DLD1 (cell line): Measurements from ENCODE around the gene MRPL17.

Experiments used
- in situ Hi-C: cut with HindIII; loops from 2 replicates; pipeline ENCODE4 v1.10.0; 2017; ENCODE audit warnings: low sequenced_read_pairs

Gene MRPL17

GRCh38 chr11:6634534-6634933 is 48.6 kb downstream of the MRPL17 start:
- in situ Hi-C loops = no loop called here

- in situ Hi-C loops = no loop called here
Measured at GRCh38 chr11:6633422-6634408, 49.4 kb downstream of the MRPL17 start.

GRCh38 chr11:6632116-6633073 is 50.7 kb downstream of the MRPL17 start:
- in situ Hi-C loops = no loop called here

- in situ Hi-C loops = no loop called here
Measured at GRCh38 chr11:6631361-6631890, 51.7 kb downstream of the MRPL17 start.

- in situ Hi-C loops = no loop called here
Measured at GRCh38 chr11:6630632-6631291, 52.4 kb downstream of the MRPL17 start.
